Ascending aorta (tissue), 2 donors: Measurements from ENCODE around the gene RET. TPM values are rescaled to one million over a fixed set of nuclear protein-coding genes. Genes with fewer than 3 reads are reported as not detected.

Experiments used
- DNase-seq, 2 donors: peaks; one replicate each; pipeline ENCODE4 v3.0.0-alpha.2; 2019; ENCODE audit warnings: low spot score in 2 of 2
- H3K27ac ChIP-seq, 2 donors: fragments of 200-600 bp; sonication (generic); one replicate each; pipeline ENCODE4 v1.5.1; 2016 to 2017; ENCODE audit warnings: mild to moderate bottlenecking in 1 of 2
- H3K27me3 ChIP-seq: fragments of 200-600 bp; sonication (generic); one replicate; pipeline ENCODE4 v1.5.1; 2017
- H3K36me3 ChIP-seq, 2 donors: fragments of 200-600 bp; sonication (generic); one replicate each; pipeline ENCODE4 v1.5.1; 2016
- H3K4me1 ChIP-seq, 2 donors: fragments of 200-600 bp; sonication (generic); one replicate each; pipeline ENCODE4 v1.5.1; 2016 to 2017; ENCODE audit warnings: mild to moderate bottlenecking in 1 of 2
- H3K4me3 ChIP-seq, 2 donors: fragments of 200-600 bp; sonication (generic); one replicate each; pipeline ENCODE4 v1.5.1; 2016 to 2017; ENCODE audit warnings: mild to moderate bottlenecking in 1 of 2
- H3K9me3 ChIP-seq, 2 donors: fragments of 200-600 bp; sonication (generic); one replicate each; pipeline ENCODE4 v1.5.1; 2016
- intact Hi-C: fragments of 100-400 bp; cut with DNase I; formaldehyde crosslinking; loops from one replicate; pipeline ENCODE4 v1.15.1; 2023
- total RNA-seq: library from RNA; depleted of rRNA; stranded (reverse); fragments of >200 nt; gene quantifications from one replicate; pipeline ENCODE4 v1.1.0, GENCODE V29; 2016
- TF ChIP-seq, protein P1 (sequence below), 3 experiments: fragments of 200-600 bp in 2 of 3; fragments of 450-650 bp in 1 of 3; sonication (generic) in 2 of 3; IDR thresholded peaks; one replicate each; pipeline ENCODE4 v1.5.1; 2016 to 2019; ENCODE audit warnings: antibody characterized with exemption in 3 of 3, mild to moderate bottlenecking in 1 of 3, moderate library complexity in 1 of 3

Gene RET
- total RNA-seq, 1 donor from 2014 or later, result not detected

DNA sequence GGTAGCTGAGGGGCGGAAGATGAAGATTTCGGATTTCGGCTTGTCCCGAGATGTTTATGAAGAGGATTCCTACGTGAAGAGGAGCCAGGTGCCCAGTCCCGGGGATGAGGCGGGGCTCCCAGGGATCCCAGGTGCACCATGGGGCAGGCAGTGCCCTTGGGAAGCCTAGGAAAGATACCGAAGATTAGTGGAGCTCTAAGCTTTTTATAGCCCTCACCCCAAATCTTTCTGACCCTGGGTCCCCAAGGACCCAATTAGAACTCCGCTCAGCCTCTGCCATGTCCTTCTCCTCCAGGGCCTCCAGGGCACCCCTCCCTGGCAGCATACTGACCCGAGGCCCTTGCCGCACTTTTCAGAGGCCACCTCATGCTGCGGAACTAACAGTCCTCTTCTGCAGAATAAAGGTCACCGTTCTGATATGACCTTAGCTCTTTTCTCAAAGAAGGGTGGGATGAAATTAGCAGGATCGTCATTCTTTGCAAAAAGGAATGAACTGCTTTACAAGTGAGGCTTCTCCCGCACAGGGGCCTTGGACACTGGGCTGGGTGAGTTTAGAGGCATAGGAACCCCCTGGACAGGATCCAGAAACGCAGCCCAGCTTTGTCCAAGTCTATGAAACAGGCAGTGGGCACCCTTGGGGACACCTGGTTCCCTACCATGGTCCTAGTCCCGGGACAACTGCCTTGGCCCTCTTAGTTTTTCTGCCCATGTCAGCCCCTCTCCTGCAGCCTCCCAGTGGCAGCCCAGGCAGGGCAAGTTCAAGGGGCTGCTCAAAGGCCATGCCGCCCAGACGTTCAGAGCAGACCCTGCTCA, 43.5 kb downstream of the RET start:
- no peaks in the 10 kb centered on the region for H3K4me1 ChIP-seq
- no peaks in the 10 kb centered on the region for H3K36me3 ChIP-seq
- TF ChIP-seq, protein P1, sequence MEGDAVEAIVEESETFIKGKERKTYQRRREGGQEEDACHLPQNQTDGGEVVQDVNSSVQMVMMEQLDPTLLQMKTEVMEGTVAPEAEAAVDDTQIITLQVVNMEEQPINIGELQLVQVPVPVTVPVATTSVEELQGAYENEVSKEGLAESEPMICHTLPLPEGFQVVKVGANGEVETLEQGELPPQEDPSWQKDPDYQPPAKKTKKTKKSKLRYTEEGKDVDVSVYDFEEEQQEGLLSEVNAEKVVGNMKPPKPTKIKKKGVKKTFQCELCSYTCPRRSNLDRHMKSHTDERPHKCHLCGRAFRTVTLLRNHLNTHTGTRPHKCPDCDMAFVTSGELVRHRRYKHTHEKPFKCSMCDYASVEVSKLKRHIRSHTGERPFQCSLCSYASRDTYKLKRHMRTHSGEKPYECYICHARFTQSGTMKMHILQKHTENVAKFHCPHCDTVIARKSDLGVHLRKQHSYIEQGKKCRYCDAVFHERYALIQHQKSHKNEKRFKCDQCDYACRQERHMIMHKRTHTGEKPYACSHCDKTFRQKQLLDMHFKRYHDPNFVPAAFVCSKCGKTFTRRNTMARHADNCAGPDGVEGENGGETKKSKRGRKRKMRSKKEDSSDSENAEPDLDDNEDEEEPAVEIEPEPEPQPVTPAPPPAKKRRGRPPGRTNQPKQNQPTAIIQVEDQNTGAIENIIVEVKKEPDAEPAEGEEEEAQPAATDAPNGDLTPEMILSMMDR (IDR thresholded peaks at IDR 0.05), result no peak
- no peak overlapping the region for H3K27ac ChIP-seq
- H3K9me3 ChIP-seq, result no peaks in the 10 kb centered on the region
- DNase-seq, result no peak
- H3K4me3 ChIP-seq, result no peak overlapping the region
- intact Hi-C loops, result no loop called here
- H3K27me3 ChIP-seq, result no peaks in the 10 kb centered on the region

DNA sequence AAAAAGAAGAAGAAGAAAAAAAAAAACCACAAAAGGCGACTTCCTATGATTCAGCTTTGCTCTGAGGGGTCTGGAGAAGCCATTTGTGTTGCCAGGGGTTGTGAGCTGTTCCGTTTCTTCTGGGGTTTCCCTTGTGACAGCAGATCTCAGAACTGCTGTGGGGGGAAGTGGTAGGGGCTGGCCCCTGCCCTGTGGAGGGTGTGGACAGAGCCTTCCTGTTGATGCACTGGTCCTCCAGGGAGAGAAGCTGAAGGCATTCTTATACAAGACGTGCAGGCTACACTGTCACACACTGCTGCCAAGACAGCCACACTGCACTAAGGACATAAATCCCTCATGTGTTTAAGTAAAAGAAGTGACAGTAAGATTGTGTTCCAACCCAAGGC, 44.1 kb downstream of the RET start:
- Histone ChIP-seq H3K36me3 (no peaks in the 10 kb centered on the region), H3K4me1 (no peaks in the 10 kb centered on the region), H3K4me3 (no peak overlapping the region), H3K27ac (no peak overlapping the region), H3K27me3 (no peaks in the 10 kb centered on the region), H3K9me3 (no peaks in the 10 kb centered on the region)
- peak; percentile 53 to 67 for DNase-seq
- intact Hi-C loops, result no loop called here
- TF ChIP-seq, protein P1 (IDR thresholded peaks at IDR 0.05), result no peak

DNA sequence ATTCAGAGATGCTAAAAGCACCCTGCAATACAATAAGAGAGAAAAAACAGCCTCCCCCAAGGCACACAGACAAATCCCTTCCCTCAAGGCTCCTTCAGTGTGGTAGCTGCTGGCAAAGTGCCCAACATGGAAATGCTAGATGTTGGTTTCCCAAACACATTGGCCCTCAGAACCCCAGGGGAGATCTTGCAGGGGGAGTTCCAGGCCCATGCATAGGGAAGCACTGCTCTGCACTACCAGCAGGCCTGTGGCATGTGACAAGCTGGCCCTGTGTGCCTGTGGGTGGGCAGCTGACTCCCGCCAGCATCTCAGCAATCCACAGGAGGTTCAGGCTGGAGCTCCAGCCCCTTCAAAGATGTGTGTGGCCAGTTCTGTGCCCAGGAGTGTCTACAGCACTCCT, 44.6 kb downstream of the RET start:
- DNase-seq, result peak in 1 of 2 donors; percentile 64
- intact Hi-C loops, result no loop called here
- no peak overlapping the region for H3K4me3 ChIP-seq
- TF ChIP-seq, protein P1 (IDR thresholded peaks at IDR 0.05), result no peak
- no peaks in the 10 kb centered on the region for H3K36me3 ChIP-seq
- H3K4me1 ChIP-seq, result no peaks in the 10 kb centered on the region
- H3K27ac ChIP-seq, result no peak overlapping the region
- no peaks in the 10 kb centered on the region for H3K9me3 ChIP-seq
- no peaks in the 10 kb centered on the region for H3K27me3 ChIP-seq

DNA sequence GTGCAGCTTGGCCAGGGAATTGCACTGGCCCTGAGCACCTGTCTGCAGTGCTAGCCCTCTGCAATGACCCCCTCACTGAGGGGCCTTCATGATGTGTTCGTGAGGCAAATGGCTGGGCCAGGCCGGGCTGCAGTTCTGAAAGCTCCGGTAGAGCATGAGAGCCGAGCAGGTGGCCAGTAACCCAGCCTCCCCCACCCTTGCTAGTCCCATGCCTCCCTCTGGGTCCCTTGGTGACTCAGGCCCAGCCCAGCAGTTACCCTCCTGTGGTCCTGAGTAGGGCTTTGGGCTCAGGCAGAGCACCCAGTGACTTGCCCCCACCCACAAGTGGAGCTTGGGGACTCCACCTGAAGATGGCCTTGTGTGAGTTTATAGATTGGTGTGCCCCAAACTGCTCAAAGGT, 45.2 kb downstream of the RET start:
- Histone ChIP-seq H3K4me3 (no peak overlapping the region), H3K4me1 (no peaks in the 10 kb centered on the region), H3K27ac (no peak overlapping the region), H3K27me3 (no peaks in the 10 kb centered on the region), H3K36me3 (no peaks in the 10 kb centered on the region), H3K9me3 (no peaks in the 10 kb centered on the region)
- TF ChIP-seq, protein P1 (IDR thresholded peaks at IDR 0.05), result no peak
- peak in 1 of 2 donors; percentile 53 for DNase-seq
- intact Hi-C loops, result no loop called here

DNA sequence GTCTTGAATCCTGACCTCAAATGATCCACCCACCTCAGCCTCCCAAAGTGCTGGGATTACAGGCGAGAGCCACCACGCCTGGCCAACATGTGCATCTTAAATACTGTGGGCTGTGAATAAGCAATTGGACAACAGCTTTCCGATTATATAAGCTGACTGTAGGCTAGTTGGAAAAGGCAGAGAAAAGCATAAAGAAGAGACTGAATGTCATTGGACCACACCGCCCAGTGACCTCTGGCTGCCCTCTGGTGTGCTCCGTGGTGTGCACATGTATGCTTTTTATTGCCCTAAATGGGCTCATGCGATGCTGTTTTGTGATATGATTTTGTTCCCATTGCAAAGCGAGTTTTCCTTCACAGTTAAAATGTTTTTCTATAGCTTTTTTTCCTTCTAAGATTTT, 46.0 kb downstream of the RET start:
- H3K9me3 ChIP-seq, result no peaks in the 10 kb centered on the region
- H3K36me3 ChIP-seq, result no peaks in the 10 kb centered on the region
- no peak overlapping the region for H3K4me3 ChIP-seq
- peak in 1 of 2 donors; percentile 25 for DNase-seq
- H3K27ac ChIP-seq, result no peak overlapping the region
- H3K4me1 ChIP-seq, result no peaks in the 10 kb centered on the region
- intact Hi-C loops, result no loop called here
- TF ChIP-seq, protein P1 (IDR thresholded peaks at IDR 0.05), result no peak
- no peaks in the 10 kb centered on the region for H3K27me3 ChIP-seq
